Measurements from ENCODE around the gene FLOT2.

The FLOT2 gene

GRCh38 chr17:28926786-28927185 is 29.3 kb upstream of the FLOT2 start:
- Mint-ChIP-seq H3K4me3 (no peak overlapping the region), H3K9me3 (peaks cover 16% of the 10 kb centered on the region), H3K36me3 (ENCODE audit: low read depth) (peaks cover 92% of the 10 kb centered on the region), H3K27me3 (no peaks in the 10 kb centered on the region), H3K4me1 (ENCODE audit: low read depth) (peaks cover 70% of the 10 kb centered on the region), H3K27ac (peak overlapping the region; percentile 86)
- DNase-seq = no peak

DNA sequence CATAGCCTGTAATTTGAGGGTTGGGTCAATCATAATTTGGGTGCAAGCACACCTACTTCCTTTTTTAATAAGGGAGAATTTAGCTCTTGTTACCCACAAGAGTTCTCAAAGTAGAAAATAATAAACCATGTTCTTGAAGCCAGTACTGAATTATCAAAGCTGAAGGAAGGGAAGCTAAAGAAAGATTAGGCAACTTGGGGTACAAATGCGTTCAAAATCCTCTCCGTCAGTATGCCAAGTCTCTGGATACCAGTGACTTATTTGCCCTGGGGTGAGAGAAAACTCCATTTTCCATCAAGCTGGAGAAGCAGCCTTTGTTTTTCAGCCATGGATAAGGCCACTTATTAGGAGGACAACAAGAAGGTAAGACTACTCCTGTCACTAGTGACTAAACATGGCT is 28.8 kb upstream of the FLOT2 start:
- Mint-ChIP-seq H3K36me3 (ENCODE audit: low read depth) (peaks cover 92% of the 10 kb centered on the region), H3K9me3 (peaks cover 16% of the 10 kb centered on the region), H3K27ac (peak overlapping the region; percentile 86), H3K27me3 (no peaks in the 10 kb centered on the region), H3K4me3 (peak overlapping the region; percentile 4), H3K4me1 (ENCODE audit: low read depth) (peaks cover 66% of the 10 kb centered on the region)
- no peak for DNase-seq

DNA sequence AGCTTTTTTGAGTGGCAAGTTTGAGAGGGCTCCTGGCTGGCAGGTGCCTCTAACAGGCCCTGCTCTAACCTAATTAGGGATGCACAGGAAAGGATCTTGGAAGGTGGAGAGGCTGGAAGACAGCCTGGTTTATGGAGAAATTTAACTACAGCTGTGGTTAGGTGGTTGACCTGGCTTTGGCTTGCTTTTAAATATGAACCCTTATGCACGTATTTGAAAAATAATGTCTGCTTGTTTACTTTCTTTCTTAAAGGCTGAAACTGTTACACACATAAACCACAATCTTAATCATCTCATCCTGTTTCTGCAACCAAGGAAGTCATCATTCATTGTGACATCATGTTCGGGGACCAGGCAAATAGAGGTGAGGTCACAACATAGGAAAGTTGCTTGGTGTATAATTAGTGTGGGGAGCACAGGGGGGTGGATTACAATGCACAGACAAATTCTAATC is 28.4 kb upstream of the FLOT2 start:
- Mint-ChIP-seq H3K36me3 (ENCODE audit: low read depth) (peaks cover 95% of the 10 kb centered on the region), H3K27me3 (no peaks in the 10 kb centered on the region), H3K4me1 (ENCODE audit: low read depth) (peaks cover 65% of the 10 kb centered on the region), H3K9me3 (peaks cover 16% of the 10 kb centered on the region), H3K4me3 (peak overlapping the region; percentile 4), H3K27ac (peak overlapping the region; percentile 86)
- no peak for DNase-seq

- Mint-ChIP-seq H3K27me3 (no peaks in the 10 kb centered on the region), H3K9me3 (peaks cover 3% of the 10 kb centered on the region), H3K36me3 (ENCODE audit: low read depth) (peaks cover 95% of the 10 kb centered on the region), H3K4me1 (ENCODE audit: low read depth) (peaks cover 29% of the 10 kb centered on the region), H3K4me3 (no peak overlapping the region), H3K27ac (peak overlapping the region; percentile 56)
- DNase-seq = no peak
Observed at GRCh38 chr17:28920201-28920600, 22.7 kb upstream of the FLOT2 start.

DNA sequence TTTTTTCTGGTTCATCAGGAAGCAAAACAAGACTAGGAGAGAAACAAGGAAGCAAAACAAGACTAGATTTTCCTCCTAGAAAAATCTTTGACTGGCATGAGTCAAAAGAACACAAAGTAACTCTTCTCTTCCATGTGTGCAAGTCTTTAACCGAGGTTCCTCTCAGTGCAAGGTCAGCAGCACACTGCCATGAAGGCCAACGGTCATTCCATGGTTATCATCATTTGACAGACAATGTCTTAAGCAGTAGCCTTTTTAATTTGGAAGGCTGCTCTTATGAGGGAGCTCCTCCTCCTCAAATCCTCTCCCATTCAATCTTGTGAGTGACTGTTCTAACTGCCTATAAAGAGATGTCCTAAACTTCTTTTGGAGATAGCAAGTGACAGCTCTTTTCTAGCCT is 20.8 kb upstream of the FLOT2 start:
- Mint-ChIP-seq H3K4me3 (no peak overlapping the region), H3K27me3 (no peaks in the 10 kb centered on the region), H3K27ac (peak overlapping the region; percentile 53), H3K36me3 (ENCODE audit: low read depth) (peaks cover 94% of the 10 kb centered on the region), H3K4me1 (ENCODE audit: low read depth) (peaks cover 25% of the 10 kb centered on the region), H3K9me3 (peaks cover 8% of the 10 kb centered on the region)
- DNase-seq = no peak

DNA sequence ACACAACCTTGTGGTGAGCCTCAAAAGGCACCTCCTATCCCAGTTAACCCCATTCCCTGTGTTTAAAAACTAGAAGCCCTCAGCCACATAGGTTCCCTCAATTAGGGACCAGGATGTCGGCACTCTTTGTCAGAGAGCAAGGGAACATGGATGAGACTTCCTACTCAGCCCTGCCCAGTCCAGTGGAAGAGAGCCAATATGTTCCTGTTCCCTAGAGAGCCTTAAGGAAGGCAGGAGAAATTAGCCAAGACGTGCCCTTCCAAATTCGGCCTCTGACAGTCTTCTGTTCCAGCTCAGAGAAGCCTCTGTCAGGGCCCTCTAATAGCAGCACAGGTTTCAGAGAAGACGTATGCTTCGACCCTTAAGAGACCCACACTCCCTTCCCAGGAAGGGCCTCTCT is 19.9 kb upstream of the FLOT2 start:
- Mint-ChIP-seq H3K27me3 (no peaks in the 10 kb centered on the region), H3K4me3 (no peak overlapping the region), H3K36me3 (ENCODE audit: low read depth) (peaks cover 94% of the 10 kb centered on the region), H3K9me3 (peaks cover 8% of the 10 kb centered on the region), H3K4me1 (ENCODE audit: low read depth) (peaks cover 22% of the 10 kb centered on the region), H3K27ac (peak overlapping the region; percentile 53)
- DNase-seq = no peak

- Mint-ChIP-seq H3K4me1 (ENCODE audit: low read depth) (peaks cover 22% of the 10 kb centered on the region), H3K9me3 (peaks cover 8% of the 10 kb centered on the region), H3K27ac (no peak overlapping the region), H3K27me3 (no peaks in the 10 kb centered on the region), H3K4me3 (no peak overlapping the region), H3K36me3 (ENCODE audit: low read depth) (peaks cover 95% of the 10 kb centered on the region)
- DNase-seq = no peak
Observed at GRCh38 chr17:28917029-28917428, 19.5 kb upstream of the FLOT2 start.

DNA sequence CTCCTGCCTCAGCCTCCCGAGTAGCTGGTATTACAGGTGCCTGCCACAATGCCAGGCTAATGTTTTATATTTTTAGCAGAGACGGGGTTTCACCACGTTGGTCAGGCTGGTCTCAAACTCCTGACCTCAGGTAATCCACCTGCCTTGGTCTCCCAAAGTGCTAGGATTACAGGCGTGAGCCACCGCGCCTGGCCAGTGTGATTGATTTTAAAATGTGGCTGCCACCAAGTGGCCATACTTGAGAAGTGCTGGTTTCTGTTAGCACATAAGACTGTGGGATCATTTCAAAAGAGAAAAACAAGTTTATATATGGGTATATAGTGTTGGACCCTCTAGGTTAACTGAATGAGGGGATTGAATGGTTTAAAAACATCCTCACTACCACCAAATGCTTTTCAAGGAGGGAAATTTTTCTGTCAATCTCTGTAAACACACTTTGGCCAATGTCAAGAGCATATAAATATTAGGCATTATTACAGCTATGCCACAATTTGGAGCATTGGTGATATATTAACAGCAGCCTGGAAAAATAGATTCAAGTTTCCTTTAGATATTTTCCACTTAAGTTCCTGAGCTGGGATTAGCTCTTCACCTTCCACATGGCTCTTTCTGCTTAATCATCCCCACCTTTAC is 18.9 kb upstream of the FLOT2 start:
- peaks cover 96% of the 10 kb centered on the region for H3K36me3 Mint-ChIP-seq (ENCODE audit: low read depth)
- H3K27me3 Mint-ChIP-seq = no peaks in the 10 kb centered on the region
- H3K4me1 Mint-ChIP-seq (ENCODE audit: low read depth) = peaks cover 22% of the 10 kb centered on the region
- DNase-seq = no peak
- no peak overlapping the region for H3K27ac Mint-ChIP-seq
- peaks cover 8% of the 10 kb centered on the region for H3K9me3 Mint-ChIP-seq
- H3K4me3 Mint-ChIP-seq = no peak overlapping the region

DNA sequence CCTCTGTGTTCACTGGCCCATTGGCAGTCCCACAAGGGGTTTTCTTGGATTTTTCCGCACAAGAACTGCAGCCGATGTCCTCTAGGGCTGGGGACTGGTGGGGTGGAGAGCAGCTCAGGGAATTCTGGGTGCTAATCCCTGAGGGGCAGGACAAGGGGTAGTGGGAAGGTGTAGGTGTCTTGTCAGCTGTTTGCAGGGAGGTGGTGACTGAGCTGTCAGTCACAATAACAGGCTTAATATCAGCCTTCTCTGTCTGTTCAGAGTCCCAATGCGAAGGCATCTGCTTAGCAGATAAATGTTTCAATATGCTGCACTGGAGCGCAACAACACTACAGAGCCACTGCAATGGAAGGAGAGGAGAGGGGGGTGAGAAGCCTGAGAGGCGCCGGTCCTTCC is 15.4 kb upstream of the FLOT2 start:
- peaks cover 96% of the 10 kb centered on the region for H3K36me3 Mint-ChIP-seq (ENCODE audit: low read depth)
- H3K9me3 Mint-ChIP-seq = peaks cover 8% of the 10 kb centered on the region
- H3K27me3 Mint-ChIP-seq = no peaks in the 10 kb centered on the region
- H3K27ac Mint-ChIP-seq = peak overlapping the region; percentile 66
- H3K4me3 Mint-ChIP-seq = no peak overlapping the region
- DNase-seq = no peak
- peaks cover 22% of the 10 kb centered on the region for H3K4me1 Mint-ChIP-seq (ENCODE audit: low read depth)

- Mint-ChIP-seq H3K27ac (peak overlapping the region; percentile 66), H3K9me3 (peaks cover 8% of the 10 kb centered on the region), H3K36me3 (ENCODE audit: low read depth) (peaks cover 96% of the 10 kb centered on the region), H3K27me3 (no peaks in the 10 kb centered on the region), H3K4me3 (no peak overlapping the region), H3K4me1 (ENCODE audit: low read depth) (peaks cover 22% of the 10 kb centered on the region)
- DNase-seq = no peak
Observed at GRCh38 chr17:28912281-28912937, 14.9 kb upstream of the FLOT2 start.

DNA sequence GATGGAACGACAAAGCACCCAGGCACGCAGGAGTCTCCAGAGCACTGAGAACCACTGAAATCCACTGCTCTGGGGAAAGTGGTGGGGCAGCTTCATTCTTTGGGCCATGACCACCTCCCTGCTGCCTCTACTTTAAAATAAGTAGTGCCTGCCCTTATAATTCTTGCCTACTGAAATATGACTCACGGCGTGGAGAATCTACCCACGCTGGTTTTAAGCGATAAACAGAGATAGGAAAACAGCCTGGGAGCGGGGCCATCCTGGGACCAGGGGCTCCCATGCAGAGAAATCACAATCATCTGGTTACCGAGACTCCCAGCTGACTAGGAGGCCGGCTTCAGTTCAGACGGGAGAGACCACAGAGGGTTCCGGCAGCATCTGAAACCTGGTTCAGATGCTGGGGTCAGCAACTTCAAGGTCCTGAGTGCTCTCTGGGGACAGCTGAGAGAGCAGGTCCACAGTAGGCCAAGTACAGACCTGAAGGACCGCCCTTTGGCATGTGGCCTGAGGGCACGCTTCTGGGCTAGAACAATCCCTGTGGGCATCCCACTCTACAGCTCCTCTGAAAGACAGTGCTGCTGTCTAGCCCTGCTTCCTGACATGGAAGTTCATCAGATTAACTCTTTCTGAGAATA is 14.0 kb upstream of the FLOT2 start:
- Mint-ChIP-seq H3K9me3 (peaks cover 8% of the 10 kb centered on the region), H3K27ac (peak overlapping the region; percentile 50), H3K36me3 (ENCODE audit: low read depth) (peaks cover 96% of the 10 kb centered on the region), H3K4me1 (ENCODE audit: low read depth) (peaks cover 18% of the 10 kb centered on the region), H3K27me3 (no peaks in the 10 kb centered on the region), H3K4me3 (no peak overlapping the region)
- no peak for DNase-seq

DNA sequence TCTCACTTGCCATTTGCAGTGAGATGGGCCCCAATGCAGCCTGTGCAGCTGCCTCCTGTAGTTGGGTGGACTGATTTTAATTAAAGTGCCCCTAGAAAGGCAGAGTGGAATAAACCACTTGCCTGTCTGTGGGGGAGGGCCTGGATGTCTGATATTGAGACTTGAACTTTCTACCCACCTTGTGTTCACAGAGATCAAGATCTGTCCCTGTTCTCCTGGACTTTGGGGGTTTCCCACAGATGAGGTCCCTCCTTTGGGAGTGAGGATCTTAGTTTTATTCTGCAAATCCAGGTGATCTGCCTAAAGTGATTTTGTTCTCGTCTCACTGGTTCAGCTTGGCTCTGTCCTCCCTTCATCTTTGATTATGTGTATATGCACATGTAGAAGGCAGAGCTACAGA is 13.0 kb upstream of the FLOT2 start:
- Mint-ChIP-seq H3K4me3 (no peak overlapping the region), H3K4me1 (ENCODE audit: low read depth) (peaks cover 14% of the 10 kb centered on the region), H3K27ac (no peak overlapping the region), H3K27me3 (no peaks in the 10 kb centered on the region), H3K36me3 (ENCODE audit: low read depth) (peaks cover 95% of the 10 kb centered on the region), H3K9me3 (peaks cover 8% of the 10 kb centered on the region)
- no peak for DNase-seq

GRCh38 chr17:28908640-28909167 is 11.2 kb upstream of the FLOT2 start:
- Mint-ChIP-seq H3K27ac (peak overlapping the region; percentile 78), H3K9me3 (no peaks in the 10 kb centered on the region), H3K27me3 (no peaks in the 10 kb centered on the region), H3K4me3 (no peak overlapping the region), H3K4me1 (ENCODE audit: low read depth) (peaks cover 2% of the 10 kb centered on the region), H3K36me3 (ENCODE audit: low read depth) (peaks cover 88% of the 10 kb centered on the region)
- DNase-seq = no peak

DNA sequence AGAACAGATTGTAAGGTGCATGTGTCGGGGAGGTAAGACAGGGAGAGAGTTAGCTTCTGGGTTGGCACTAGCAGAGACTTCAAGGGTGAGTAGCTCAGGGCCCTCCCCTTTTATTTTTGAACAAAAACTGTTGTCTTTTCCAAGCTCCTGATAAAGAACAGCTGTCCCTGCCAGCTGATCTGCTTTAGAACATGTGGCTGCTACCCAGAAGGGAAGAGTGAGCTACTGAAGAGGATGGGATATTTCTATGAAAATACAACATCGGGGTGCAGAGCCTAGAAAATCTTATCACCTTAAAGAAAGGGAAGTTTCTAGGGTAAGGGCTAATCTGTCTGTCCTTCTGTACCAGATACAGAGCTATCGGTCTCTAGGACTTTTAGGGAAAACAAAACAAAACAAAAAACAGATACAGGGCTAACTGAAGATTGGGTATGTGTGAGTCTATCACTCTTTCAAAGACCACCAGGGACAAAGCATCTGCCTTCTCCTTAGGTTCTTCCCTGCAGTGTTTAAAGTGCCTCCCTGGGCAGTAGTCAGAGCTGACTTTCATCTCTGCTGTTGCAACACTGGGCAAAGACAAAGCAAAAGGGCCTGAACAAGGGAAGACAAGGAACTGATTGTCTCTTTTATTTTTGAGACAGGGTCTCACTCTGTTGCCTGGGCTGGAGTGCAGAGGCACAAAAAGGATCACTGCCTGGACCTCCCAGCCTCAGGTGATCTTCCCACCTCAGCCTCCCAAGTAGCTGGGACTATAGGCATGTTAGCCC is 10.4 kb upstream of the FLOT2 start:
- Mint-ChIP-seq H3K4me1 (ENCODE audit: low read depth) (peaks cover 6% of the 10 kb centered on the region), H3K36me3 (ENCODE audit: low read depth) (peaks cover 79% of the 10 kb centered on the region), H3K27me3 (no peaks in the 10 kb centered on the region), H3K27ac (peak overlapping the region; percentile 78), H3K9me3 (no peaks in the 10 kb centered on the region), H3K4me3 (no peak overlapping the region)
- DNase-seq = no peak
